HK-2 (cell line): ENCODE data around the gene DLGAP4.

Source experiments
- DNase-seq: peaks from one replicate; pipeline ENCODE4 v3.0.0-alpha.2; 2018; ENCODE audit not compliant: unreplicated experiment

Gene DLGAP4

GRCh38 chr20:36307412-36308325 lies 1.5 kb downstream of the DLGAP4 start:
- no peak for DNase-seq

- DNase-seq = no peak
Observed at GRCh38 chr20:36308353-36308752, 2.2 kb downstream of the DLGAP4 start.

- DNase-seq = no peak
Observed at GRCh38 chr20:36308986-36309385, 2.8 kb downstream of the DLGAP4 start.

DNA sequence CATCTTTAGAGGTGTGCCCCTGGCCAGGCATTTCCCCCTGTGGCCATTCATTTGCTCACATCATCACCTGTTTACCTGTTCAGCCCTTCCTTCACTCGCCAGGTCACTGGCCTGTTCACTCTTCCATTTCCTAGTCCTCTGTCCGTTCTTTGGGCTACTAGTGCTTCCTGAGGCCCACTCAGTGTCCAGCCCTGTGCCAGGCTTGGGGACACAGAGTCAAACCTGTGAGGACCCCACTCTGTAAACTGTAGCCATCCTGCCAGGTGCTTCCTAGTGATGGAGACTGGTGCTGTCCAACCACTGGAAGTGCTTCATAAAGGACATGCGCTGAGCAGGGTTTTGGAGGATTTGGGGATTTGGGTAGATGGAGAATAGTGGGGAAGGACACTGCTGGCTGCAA lies 3.5 kb downstream of the DLGAP4 start:
- no peak for DNase-seq

DNA sequence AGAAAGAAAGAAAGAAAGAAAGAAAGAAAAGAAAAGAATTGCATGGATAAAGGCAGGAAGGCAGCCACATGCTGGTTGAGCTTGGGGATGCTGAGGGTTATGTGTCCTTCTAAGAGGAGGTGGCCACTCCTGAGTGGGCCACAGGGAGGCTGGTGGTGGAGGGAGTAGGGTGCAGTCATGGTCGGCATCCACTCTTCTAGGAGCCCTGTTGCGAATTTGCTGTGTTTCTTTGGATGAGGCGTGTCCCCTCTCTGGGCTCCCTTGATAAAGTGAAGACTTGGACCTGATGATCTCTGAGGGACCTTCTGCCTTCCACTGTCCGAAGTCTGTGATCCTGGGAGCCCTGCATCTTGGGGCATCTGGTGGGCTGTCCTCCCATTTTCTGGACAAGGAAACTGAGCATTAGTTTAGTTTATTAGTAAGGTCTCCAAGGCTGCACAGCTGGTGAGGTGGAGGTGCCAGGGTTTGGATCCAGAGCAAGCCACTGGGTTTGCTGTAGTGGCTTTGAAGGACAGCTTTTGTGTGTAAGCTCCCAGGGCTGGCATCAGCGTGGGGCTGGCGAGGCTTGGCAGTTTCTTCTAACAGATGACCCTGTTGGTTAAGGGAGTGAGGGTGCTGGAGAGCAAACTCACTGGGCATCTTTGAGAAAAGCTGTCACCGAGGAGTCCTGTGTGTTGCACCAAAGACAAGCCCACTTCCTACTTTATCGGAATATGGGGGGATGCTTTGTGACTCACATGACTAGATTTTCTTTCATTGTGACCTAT lies 4.3 kb downstream of the DLGAP4 start:
- DNase-seq = no peak

GRCh38 chr20:36311141-36311853 lies 5.2 kb downstream of the DLGAP4 start:
- no peak for DNase-seq

DNA sequence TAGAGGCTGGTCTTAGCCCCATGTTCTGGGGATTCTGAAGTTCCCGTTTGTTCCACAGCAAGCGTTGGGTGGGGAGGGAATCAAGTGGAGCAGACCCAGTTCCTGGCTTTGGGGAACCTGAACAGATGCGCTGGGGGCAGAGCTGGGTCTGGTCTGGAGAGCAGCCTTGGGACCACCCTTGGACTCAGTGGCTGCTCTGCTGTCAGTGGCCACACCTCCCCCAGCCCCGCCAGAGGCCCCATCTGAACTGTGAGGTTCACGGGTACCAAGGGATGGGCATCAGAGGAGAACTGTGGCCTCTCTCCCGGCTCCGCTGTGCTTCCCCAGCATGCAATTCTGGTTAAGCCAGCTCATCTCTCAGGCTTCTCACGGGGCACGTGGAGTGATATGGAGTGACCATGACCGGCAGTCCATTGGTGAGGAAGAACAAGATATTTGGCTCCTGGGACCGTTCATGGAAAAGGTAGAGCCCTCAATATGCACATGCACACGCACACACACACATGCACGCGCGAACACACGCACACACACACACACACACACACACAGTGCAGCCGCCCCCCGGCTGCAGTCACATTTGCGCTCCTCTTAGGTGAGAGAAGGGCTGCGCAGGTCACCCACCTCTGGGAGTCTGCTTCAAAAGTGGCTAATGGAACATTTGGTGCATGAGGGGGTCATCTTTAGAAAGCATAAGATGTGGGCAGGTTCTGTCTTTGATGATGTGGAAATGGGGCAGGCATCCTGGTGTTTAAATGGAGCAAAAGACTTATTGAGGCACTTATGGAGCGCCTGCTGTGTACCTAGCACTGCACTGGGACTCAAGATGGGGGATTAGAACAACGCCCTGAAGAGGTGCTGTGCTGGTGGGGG lies 6.0 kb downstream of the DLGAP4 start:
- no peak for DNase-seq

DNA sequence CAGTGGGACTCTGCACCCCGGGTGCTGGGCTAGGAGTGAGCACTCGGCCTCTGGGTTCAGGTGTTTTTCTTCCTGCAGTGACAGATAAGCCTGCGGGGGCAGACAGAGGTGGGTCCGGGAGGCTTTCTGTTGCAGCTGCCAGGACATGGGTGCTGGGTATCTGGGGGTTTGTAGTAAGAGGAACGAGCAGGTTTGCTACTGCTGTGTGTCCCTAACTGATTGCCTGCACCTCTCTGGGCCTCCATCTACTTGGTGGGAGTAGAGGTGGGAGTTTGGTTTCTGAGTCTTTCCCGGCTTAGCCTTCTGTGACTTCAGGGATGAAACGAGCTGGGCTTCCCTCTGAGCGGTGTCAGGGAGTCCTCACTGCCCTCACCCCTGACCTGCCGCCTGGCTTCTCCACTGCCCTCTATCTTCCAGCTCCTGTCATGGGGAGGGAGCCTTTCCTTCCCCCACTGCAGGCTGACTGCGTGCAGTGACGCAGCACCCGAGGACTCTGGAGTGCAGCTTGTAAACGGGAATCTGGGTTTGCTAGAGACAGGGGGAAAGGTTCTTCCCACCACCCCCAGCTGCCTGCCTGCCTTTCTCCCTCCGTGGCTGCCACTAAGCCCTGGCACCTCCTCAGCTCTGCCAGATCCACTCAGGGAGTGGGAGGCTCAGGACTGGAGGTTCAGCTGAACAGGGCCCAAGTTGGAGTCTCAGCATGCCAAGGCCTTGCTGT lies 6.7 kb downstream of the DLGAP4 start:
- DNase-seq = no peak

GRCh38 chr20:36313476-36313875 lies 7.3 kb downstream of the DLGAP4 start:
- no peak for DNase-seq

- DNase-seq = no peak
Observed at GRCh38 chr20:36313926-36314325, 7.8 kb downstream of the DLGAP4 start.

- no peak for DNase-seq
Observed at GRCh38 chr20:36314734-36315544, 8.8 kb downstream of the DLGAP4 start.

DNA sequence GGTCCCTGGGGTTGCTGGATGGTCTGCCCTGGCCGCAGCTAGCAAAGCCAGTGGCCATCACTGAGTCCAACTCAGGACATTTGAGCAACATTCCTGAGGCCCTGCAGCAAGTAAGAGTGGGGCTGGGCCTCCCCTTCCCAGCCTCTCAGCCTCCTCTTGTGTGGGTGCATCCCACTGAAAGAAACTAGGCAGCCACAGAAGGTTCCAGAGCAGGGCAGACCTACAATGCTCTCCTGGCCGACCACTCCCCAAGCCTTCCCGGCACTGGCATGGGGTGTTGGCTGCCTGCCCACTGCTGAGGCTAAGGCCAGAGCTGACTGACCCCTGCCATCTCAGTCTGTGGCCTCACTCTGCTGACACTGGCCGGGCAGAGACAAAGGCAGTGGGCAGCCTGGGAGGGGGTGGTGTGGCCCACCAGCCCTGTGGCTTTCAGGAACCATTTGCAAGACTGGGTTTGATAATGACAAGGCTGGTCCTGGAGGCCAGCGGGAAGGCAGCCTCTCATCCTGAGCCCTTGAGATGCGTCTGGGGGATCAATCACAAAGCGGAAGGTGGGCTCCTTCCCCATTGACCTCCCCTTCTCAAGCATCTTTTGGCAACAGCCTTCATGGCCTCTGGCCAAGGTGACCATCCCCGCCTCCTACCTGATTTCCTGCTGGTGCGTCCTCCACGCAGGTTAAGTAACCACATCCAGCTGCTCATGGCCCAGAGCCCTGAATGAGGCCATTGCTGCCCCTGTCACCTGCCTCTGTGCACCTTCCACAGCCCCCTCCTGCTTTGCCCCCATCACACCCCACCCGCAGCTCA lies 9.6 kb downstream of the DLGAP4 start:
- no peak for DNase-seq

- DNase-seq = no peak
Observed at GRCh38 chr20:36317675-36318074, 11.5 kb downstream of the DLGAP4 start.

GRCh38 chr20:36318166-36318565 lies 12.0 kb downstream of the DLGAP4 start:
- no peak for DNase-seq

GRCh38 chr20:36319356-36320260 lies 13.5 kb downstream of the DLGAP4 start:
- DNase-seq = no peak

GRCh38 chr20:36320261-36320897 lies 14.2 kb downstream of the DLGAP4 start:
- no peak for DNase-seq

DNA sequence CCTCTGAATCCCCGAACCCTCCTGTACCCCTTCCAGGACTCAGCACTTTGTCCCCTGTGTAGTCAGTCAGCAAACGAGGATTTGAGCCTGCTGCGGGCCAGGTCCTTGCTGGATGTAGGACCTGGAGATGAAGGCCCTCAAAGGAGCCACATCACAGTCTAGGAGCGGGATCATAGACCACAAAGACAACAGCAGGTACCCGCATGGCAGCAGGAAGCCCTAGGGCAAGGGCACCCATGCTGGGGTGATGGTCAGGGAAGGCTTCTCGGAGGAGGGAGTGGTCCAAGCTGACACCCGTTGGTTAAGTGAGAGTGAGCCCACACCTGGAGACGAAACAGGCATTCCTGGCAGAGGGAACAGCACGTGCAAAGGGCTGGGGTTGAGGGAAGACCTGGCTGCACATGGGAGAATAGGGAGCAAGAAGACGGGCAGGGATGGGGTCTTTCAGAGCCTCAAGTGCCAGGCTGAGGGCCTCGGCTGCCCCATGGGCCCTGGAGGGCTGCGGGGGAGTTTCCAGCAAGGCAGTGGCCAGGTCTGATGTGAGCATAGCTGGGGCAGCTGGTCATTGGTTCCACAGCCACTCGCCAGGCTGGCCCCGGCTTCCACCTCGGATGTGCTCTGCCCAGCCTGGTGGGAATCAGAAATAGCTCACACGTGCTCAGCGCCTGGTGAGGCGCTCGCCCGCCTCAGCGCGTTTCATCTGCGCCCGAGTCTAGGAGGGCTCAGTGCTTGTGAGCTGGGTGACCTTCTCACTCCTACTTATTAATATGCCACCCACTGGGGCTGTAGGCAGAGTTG lies 15.0 kb downstream of the DLGAP4 start:
- no peak for DNase-seq
